GM12874 (cell line): ENCODE measurements around the gene C21orf58.

Experiments used
- TF ChIP-seq, protein P1 (sequence below): IDR thresholded peaks from 2 replicates; pipeline ENCODE4 v1.5.1; 2011; ENCODE audit warnings: low read depth, mild to moderate bottlenecking, control low read depth, low read length, moderate library complexity; ENCODE audit not compliant: insufficient read depth

C21orf58 gene

DNA sequence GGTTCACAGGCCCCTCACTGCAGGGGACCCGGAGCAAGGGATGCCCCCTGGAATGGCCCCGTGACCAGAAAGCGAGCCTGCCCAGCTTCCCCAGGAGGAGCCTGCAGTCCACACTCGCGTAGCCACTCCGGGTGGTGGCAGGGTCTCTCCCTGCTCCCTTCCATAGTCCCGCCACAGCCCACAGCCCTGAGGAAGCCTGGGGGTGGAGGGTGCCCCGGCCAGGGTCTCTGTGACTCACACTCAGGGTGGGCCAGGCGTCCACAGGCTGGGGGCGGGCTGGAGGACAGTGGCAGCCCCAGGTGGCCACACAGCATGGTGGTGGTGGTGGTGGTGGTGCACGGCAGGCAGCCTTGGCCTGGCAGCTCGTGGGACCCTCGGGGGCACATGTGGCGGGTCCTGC lies 21.9 kb downstream of the C21orf58 start:
- TF ChIP-seq, protein P1, sequence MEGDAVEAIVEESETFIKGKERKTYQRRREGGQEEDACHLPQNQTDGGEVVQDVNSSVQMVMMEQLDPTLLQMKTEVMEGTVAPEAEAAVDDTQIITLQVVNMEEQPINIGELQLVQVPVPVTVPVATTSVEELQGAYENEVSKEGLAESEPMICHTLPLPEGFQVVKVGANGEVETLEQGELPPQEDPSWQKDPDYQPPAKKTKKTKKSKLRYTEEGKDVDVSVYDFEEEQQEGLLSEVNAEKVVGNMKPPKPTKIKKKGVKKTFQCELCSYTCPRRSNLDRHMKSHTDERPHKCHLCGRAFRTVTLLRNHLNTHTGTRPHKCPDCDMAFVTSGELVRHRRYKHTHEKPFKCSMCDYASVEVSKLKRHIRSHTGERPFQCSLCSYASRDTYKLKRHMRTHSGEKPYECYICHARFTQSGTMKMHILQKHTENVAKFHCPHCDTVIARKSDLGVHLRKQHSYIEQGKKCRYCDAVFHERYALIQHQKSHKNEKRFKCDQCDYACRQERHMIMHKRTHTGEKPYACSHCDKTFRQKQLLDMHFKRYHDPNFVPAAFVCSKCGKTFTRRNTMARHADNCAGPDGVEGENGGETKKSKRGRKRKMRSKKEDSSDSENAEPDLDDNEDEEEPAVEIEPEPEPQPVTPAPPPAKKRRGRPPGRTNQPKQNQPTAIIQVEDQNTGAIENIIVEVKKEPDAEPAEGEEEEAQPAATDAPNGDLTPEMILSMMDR: no peak

DNA sequence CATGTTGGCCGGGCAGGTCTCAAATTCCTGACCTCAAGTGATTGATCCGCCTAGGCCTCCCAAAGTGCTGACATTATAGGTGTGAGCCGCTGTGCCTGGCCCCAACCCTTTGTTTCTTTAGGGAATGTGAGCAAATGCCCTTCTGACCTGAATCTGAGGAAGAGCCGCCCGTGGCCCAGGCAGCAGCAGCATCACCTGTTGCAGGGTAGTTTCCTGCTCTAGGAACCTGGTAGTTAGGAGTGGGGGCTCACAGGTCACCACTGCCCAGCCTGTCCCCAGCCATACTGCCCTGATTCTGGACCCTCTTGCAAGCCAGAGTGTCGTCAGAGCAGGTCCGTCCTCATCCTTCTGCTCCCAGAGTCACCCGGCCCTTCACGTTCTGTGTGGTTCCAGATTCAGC lies 24.5 kb downstream of the C21orf58 start:
- TF ChIP-seq, protein P1: no peak

DNA sequence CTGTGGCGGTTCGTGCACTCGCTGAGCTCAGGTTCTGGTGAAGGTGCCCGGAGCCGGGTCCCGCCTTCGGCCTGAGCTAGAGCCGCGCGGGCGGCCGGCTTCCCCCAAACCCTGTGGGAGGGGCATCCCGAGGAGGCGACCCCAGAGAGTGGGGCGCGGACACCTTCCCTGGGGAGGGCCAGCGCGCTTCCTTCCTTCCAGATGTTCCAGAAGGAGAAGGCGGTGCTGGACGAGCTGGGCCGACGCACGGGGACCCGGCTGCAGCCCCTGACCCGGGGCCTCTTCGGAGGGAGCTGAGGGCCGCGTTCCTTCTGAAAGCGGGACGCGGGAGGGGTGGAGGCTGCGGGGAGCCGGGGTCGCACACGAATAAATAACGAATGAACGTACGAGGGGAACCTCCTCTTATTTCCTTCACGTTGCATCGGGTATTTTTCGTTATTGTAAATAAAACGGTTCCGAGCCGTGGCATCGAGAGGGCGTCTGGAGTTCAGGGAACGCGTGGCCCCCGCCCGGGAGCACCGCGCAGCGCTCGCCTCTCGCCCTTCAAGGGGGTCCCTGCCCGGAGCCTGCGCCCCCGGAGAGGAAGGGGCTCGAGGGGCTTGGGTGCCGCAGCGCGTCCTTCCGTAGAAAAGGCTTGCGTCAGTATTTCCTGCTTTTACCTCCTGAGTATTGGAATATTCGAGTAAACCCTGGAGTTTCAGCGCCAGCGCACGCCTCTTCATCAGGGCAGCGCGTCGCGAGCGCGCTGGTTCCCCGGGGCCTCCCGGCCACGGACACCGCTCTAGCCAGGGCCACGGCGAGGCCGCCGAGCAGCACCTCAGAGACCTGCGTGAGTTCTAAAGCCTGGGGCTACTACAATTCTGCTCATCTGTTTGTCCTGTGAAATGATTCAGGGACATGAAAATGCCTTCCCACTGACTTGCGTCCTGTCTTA lies 26.1 kb downstream of the C21orf58 start:
- TF ChIP-seq, protein P1: no peak

DNA sequence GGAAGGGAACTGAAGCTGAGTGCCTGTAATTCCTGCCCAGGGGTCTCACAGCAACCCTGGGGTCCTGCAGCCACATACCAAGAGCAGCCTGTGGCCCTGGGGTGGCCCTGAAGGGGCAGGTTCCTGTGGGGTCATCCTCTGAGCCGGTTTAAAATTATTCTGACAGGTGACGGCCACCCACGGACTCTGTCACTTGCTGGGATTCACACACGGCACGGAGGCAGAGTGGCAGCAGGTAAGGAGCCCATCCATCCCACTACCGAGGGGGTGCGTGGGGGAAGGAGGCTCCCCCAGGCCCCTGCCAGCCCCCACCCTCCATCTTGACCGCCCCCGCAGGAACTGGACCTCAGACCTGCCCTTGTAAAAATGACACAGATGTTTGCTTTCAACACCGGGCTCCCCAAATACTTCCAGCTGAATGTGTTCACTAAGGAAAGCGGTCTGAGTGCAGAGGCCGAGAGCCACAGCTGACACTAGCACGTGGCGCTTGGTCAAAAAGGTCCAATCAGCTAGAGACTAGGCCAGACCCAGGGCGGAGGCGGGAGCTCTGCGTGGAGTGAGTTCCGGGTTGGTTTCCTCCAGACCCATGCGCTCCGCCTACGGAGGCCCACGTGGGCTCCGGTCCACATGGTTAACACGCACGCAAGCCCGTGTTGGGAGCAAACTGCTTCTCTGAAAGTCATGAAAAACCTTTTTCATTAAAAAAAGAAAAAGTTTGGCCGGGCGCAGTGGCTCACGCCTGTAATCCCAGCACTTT lies 27.5 kb downstream of the C21orf58 start:
- TF ChIP-seq, protein P1: no peak

DNA sequence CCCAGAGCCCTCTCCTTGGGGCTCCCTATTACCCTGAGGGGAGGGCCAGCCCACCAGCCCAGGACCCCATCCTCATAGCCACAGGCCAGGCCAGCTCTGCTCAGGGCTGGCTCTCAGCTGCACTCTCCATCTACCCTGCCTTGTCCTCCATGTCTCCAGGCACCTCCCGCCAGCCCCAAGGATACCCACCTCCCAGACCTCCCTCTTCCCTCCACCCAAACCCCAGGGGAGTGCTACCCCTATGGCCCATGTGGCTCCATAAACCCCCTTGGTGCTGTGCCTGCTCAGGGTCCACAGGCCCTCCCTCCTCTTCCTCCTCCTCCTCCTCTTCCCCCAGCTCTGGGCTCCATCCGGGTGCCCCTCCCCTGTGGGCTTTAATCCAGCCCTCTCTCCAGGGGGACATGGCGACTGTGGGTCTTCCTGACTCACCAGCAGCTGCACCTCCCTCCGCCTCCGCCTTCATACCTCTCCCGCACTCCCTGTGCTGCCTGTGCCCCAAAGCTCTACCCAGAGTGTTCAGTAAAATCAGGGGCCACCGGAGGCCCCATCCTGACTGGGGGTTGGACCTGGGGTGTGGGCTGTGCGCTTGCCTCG lies 28.4 kb downstream of the C21orf58 start:
- TF ChIP-seq, protein P1: no peak

DNA sequence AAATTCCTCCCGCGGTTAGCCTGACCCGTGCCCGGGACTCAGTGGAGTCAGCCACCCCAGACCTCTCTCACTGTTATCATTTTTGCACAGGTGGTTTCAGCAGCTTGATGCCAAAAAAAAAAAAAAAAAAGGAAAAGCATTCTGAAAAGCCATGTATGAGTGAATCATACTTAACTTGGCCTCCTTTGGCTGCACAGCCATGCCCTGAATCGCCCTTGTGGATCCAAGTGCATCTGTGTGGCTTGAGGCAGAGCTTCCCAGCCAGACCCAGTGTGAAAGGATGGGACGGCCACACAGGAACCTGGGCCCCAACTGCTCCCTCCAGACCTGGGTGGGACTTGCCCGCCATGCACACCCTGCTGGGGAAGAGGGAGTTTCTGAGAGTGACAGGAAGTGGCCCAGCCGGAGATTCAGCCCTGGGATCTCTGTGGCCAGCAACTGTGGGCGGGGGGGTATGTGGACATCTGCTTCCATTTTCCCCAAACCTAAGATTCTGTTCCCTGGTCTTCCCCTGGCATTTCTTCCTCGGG lies 29.0 kb downstream of the C21orf58 start:
- TF ChIP-seq, protein P1: no peak

DNA sequence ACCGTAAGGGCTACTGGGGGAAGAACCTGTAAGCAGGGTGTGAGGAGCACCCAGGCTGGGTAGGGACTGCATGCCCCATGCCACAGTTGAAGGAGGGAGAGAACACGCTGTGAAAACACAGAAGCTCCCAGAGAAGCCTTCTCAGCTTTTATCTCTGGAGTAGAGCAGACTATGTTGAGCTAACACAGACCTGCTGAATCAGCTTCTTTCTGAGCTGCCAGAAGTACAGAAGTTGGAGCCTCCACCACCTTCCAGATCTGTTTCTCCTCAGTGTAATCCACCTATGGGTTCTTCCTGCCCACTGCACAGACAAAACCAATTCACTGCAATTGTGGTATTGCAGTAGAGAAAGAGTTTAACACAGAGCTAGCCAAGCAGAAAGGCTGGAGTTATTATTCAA lies 32.1 kb downstream of the C21orf58 start:
- TF ChIP-seq, protein P1: no peak
